ENCODE measurements around the gene GRAMD1A. TPM values are rescaled to one million over a fixed set of nuclear protein-coding genes. Genes with fewer than 3 reads are reported as not detected.
"Not testable (repeated sequence)": the region's sequence is repeated elsewhere in the genome, so short reads cannot be mapped to it uniquely, and the experiment has no call there.

The GRAMD1A gene
- total RNA-seq, 1 experiment from 2014 or later, result 75.4 TPM

- no peak for TF ChIP-seq SP1 (IDR thresholded peaks at IDR 0.05; ENCODE audit: low read depth)
- no peak for TF ChIP-seq MAX (IDR thresholded peaks at IDR 0.05)
- TF ChIP-seq POLR2A (IDR thresholded peaks at IDR 0.05; ENCODE audit: borderline replicate concordance, extremely low read depth, insufficient read depth, insufficient read length), result no peak
Observed at GRCh38 chr19:35027851-35028599, 27.9 kb downstream of the GRAMD1A start (continued).

- H3K4me3 ChIP-seq (replicated peaks in 1 of 2; ENCODE audit: low read depth in 1 of 2, low read length in 2 of 2); H4K20me1 ChIP-seq (ENCODE audit: insufficient read depth); H2AFZ ChIP-seq (ENCODE audit: low read depth, low read length, poor library complexity, severe bottlenecking); H3K27me3 ChIP-seq (ENCODE audit: insufficient read depth, low read length); intact Hi-C loops (cut with micrococcal nuclease); H3K79me2 ChIP-seq (ENCODE audit: insufficient read depth, low read length); CTCF ChIA-PET; RAD21 ChIA-PET (ENCODE audit: low non-redundant PET in 1 of 2, low total read pairs in 2 of 2, uncharacterized antibody in 2 of 2, unreplicated experiment in 2 of 2); BruUV-seq (replicated peaks); POLR2A ChIA-PET; DNase-seq (ENCODE audit: low read depth, low spot score); H3K27ac ChIP-seq (ENCODE audit: low read depth, low read length); ATAC-seq; H3K9me2 ChIP-seq (ENCODE audit: insufficient read depth); H3K9me3 ChIP-seq (ENCODE audit: control insufficient read depth in 1 of 2, insufficient read depth in 1 of 2, low read depth in 1 of 2, low read length in 2 of 2); H3K9ac ChIP-seq (ENCODE audit: low read length); H3K4me2 ChIP-seq (ENCODE audit: low read length): not testable (repeated sequence)
- H3K4me1 ChIP-seq (ENCODE audit: control insufficient read depth in 1 of 2, insufficient read depth in 2 of 2, low read length in 2 of 2), result peaks cover 9 to 27% of the 10 kb centered on the region in 2 experiments; a peak in 3 of 4 replicates
- H3K36me3 ChIP-seq (ENCODE audit: control insufficient read depth in 1 of 2, insufficient read depth in 2 of 2, low read length in 2 of 2), result peaks cover 1 to 13% of the 10 kb centered on the region in 2 experiments; a peak in 2 of 4 replicates
Observed at GRCh38 chr19:35028600-35028885, 28.4 kb downstream of the GRAMD1A start.

GRCh38 chr19:35029275-35029736 is 29.2 kb downstream of the GRAMD1A start:
- H4K20me1 ChIP-seq (ENCODE audit: insufficient read depth); H3K9ac ChIP-seq (ENCODE audit: low read length); H2AFZ ChIP-seq (ENCODE audit: low read depth, low read length, poor library complexity, severe bottlenecking); RAD21 ChIA-PET (ENCODE audit: low non-redundant PET in 1 of 2, low total read pairs in 2 of 2, uncharacterized antibody in 2 of 2, unreplicated experiment in 2 of 2); H3K27ac ChIP-seq (ENCODE audit: low read depth, low read length); BruUV-seq (replicated peaks); DNase-seq (ENCODE audit: low read depth, low spot score); H3K36me3 ChIP-seq (ENCODE audit: control insufficient read depth in 1 of 2, insufficient read depth in 2 of 2, low read length in 2 of 2); H3K4me3 ChIP-seq (replicated peaks in 1 of 2; ENCODE audit: low read depth in 1 of 2, low read length in 2 of 2); CTCF ChIA-PET; intact Hi-C loops (cut with micrococcal nuclease); ATAC-seq; H3K79me2 ChIP-seq (ENCODE audit: insufficient read depth, low read length); H3K27me3 ChIP-seq (ENCODE audit: insufficient read depth, low read length); POLR2A ChIA-PET; H3K9me3 ChIP-seq (ENCODE audit: control insufficient read depth in 1 of 2, insufficient read depth in 1 of 2, low read depth in 1 of 2, low read length in 2 of 2); H3K9me2 ChIP-seq (ENCODE audit: insufficient read depth): not testable (repeated sequence)
- Histone ChIP-seq H3K4me1 (ENCODE audit: control insufficient read depth in 1 of 2, insufficient read depth in 2 of 2, low read length in 2 of 2) (peaks cover 9 to 27% of the 10 kb centered on the region in 2 experiments; a peak in 3 of 4 replicates), H3K4me2 (ENCODE audit: low read length) (peak overlapping the region; percentile 87)
